ENCODE results near the gene PHYHD1.
"Not testable (repeated sequence)": the region's sequence is repeated elsewhere in the genome, so short reads cannot be mapped to it uniquely, and the experiment has no call there.

PHYHD1 gene

GRCh38 chr9:128921881-128922763, 1.3 kb downstream of the PHYHD1 start:
- DNase-seq (ENCODE audit: low read depth), result peak; percentile 43

DNA sequence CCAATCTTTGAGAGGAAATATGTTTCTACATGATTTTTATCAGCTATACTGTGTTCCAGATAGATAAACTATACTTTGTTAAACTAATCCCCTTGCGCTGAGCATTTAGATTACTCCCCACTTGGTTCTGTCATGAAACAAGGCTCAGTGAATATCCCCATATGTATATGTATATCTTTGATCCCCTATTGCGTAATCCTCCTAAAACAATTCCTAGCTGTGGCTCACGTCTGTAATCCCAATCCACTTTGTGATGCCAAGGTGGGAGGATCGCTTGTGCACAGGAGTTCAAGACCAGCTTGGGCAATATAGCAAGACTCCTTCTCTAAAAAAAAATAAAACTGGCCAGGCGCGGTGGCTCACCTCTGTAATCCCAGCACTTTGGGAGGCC, 2.7 kb downstream of the PHYHD1 start:
- DNase-seq (ENCODE audit: low read depth), result no peak

DNA sequence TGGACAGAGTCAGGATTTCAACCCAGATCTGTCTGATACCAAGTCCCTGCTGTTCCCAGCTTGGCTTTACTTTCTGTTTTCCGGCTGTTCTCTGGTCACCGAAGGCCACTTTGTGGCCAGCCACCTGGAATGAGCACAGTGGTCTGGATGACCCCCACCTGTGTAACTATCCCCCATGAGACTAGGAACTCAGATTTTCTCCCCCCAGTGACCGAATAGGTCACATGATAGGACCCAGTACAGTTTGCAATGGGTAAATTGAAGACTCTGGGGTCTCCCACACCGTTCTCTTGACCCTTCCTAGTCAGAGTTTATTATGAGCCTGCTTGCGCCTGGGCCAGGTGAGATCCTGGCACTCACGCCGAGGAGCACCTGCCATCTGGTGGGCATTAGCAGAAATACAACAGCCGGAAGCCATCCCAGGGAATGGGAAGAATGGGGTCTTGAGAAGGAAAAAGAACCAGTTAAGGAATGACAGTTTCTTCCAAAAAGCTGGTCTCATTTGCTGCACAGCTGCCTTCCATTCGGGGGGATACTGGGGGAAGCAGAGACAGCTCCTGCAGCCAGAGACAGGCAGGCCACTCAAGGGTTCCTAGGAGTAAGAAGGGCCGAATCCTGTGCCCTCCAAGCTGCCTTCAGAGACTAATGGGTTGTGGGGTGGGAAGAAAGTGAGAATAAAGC, 7.1 kb downstream of the PHYHD1 start:
- no peak for DNase-seq (ENCODE audit: low read depth)

- DNase-seq (ENCODE audit: low read depth), result no peak
Observed at GRCh38 chr9:128928624-128929023, 7.8 kb downstream of the PHYHD1 start.

GRCh38 chr9:128929560-128929959, 8.8 kb downstream of the PHYHD1 start:
- DNase-seq (ENCODE audit: low read depth), result no peak

- no peak for DNase-seq (ENCODE audit: low read depth)
Observed at GRCh38 chr9:128933731-128934130, 12.9 kb downstream of the PHYHD1 start.

- no peak for DNase-seq (ENCODE audit: low read depth)
Observed at GRCh38 chr9:128936171-128936865, 15.5 kb downstream of the PHYHD1 start.

DNA sequence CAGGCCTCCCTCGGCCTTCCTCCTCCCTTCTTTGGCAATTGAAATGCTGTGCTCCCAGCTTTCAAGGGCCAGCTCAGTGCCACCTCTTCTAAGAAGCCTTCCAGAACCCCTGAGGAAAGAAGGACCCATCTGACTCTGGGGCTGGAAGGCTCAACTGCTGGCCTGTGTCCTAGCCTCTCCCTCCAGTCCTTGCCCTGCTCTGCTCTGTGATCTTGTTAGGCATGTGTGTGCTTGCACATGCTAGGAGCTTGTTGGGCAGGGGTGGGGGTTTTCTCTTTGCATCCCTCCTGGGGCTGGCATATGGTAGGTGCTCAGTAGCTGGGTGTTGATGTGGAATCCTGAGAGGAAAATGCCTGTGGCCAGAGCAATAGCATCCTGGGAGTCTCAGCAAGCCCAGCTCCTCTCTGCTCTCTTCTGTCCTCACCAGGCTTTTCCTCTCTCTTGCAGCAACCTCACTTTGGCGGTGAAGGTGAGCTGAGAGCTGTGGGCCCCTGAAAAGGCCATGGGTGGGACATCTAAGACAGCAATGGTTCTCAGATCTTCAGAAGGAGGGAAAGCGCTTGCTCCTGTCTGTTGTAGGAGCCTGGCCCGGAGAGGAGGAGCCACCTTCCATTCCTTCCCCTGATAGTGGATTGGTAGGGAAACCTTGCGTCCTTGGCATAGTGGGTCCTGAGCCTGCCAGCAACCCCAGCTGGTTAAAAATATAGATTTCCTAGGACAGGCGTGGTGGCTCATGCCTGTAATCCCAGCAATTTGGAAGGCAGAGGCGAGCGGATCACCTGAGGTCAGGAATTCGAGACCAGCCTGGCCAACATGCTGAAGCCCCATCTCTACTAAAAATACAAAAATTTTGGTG, 16.8 kb downstream of the PHYHD1 start:
- DNase-seq (ENCODE audit: low read depth), result no peak

GRCh38 chr9:128940271-128940921, 19.6 kb downstream of the PHYHD1 start:
- no peak for DNase-seq (ENCODE audit: low read depth)

GRCh38 chr9:128940946-128941755, 20.4 kb downstream of the PHYHD1 start:
- no peak for DNase-seq (ENCODE audit: low read depth)

- no peak for DNase-seq (ENCODE audit: low read depth)
Observed at GRCh38 chr9:128943832-128944620, 23.2 kb downstream of the PHYHD1 start.

DNA sequence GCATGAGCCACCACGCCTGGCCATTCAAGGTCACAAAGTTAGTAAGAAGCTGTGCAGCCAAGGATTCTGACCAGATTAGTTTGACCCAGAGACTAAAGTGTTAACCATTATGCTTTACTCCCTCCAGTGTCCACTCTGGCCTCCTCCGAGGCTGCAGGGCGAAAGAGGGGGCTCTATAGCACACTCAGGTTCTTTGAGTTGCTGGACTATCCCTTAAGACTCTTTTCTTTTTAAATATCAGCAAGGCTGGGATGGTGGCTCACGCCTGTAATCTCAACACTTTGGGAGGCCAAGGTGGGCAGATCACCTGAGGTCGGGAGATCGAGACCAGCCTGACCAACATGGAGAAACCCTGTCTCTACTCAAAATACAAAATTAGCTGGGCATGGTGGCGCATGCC, 24.2 kb downstream of the PHYHD1 start:
- DNase-seq (ENCODE audit: low read depth), result not testable (repeated sequence)

- DNase-seq (ENCODE audit: low read depth), result no peak
Observed at GRCh38 chr9:128945798-128946501, 25.2 kb downstream of the PHYHD1 start.

GRCh38 chr9:128946571-128947276, 25.9 kb downstream of the PHYHD1 start:
- DNase-seq (ENCODE audit: low read depth), result no peak

- DNase-seq (ENCODE audit: low read depth), result no peak
Observed at GRCh38 chr9:128947277-128947526, 26.4 kb downstream of the PHYHD1 start.

DNA sequence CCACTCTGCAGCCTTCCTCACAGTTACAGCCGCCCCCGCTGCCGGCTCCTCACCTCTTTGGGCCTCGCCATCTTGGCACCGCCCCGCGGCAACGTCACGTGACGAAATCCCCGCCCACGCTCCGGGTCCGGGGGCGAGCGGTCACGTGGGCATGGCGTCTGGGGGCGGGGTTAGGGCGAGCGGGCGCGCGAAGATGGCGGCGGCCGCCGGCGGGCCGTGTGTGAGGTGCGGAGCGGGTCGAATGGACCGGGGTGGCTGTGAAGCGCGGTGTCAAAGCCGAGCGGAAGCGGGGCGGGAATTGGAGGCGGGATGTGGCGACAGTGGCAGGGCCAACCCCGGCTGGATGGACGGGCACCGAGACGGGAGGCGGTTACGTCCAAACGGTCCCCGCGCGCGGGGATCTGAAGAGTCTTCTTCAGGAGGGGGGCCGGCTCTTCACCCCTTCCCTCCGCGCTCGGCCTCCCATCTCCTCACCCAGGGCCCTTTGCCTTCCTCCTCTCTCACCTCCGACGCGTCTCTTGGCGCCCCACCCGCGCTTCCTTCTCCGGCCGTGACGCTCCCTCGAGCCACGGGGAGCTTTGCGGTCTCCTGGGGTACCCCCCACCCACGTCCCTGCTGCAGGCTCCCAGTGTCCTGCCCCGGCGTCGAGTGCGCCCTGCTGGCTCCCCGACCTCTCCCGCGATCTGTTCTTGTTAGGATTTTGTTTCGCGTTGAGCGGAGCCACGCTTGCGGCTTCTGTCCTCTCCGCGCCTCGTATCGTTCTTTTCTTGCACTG, 26.9 kb downstream of the PHYHD1 start, which contains the start of the genes DOLK and NUP188:
Gene DOLK, minus strand, starts transcription at position 77 of the 775 bp plus-strand sequence. CDS start 300 bp downstream, outside the sequence.
Gene NUP188, plus strand, starts transcription at position 173 of the 775 bp plus-strand sequence. Its CDS starts 21 bp downstream, at position 194.
- DNase-seq (ENCODE audit: low read depth), result peak; percentile 74

DNA sequence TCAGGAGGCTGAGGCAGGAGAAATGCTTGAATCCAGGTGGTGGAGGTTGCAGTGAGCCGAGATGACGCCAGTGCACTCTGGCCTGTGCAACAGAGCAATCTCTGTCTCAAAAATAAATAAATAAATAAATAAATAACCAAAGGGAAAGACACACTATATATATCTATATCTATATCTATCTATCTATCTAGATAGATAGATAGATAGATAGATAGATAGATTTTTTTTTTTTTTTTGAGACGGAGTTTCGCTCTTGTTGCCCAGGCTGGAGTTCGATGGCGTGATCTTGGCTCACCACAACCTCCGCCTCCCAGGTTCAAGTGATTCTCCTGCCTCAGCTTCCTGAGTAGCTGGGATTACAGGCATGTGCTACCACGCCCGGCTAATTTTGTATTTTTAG, 40.6 kb downstream of the PHYHD1 start:
- not testable (repeated sequence) for DNase-seq (ENCODE audit: low read depth)

GRCh38 chr9:128969491-128969890, 48.7 kb downstream of the PHYHD1 start:
- no peak for DNase-seq (ENCODE audit: low read depth)

Measured in fibroblast of the conjunctiva (primary cell).